PC-3 (cell line): ENCODE measurements around the gene LDLRAD1.

ENCODE experiments used
- CTCF ChIP-seq: fragments of 300-600 bp; sonication (generic); conservative IDR thresholded peaks from 2 replicates; pipeline ENCODE4 v1.5.1; 2017; ENCODE audit warnings: antibody characterized with exemption, low read depth, mild to moderate bottlenecking, low read length
- EZH2phosphoT487 ChIP-seq: fragments of 300-600 bp; sonication (generic); IDR thresholded peaks from 2 replicates; pipeline ENCODE4 v1.6.1; 2018; ENCODE audit warnings: mild to moderate bottlenecking, antibody characterized with exemption, low read length, borderline replicate concordance

- TF ChIP-seq EZH2phosphoT487 = no peak
- TF ChIP-seq CTCF = no peak
These were observed 46.3 kb upstream of the LDLRAD1 start for GRCh38 chr1:54064299-54064698.
